SH-SY5Y (cell line): ENCODE measurements around the gene ERLEC1.

Experiments
- GATA2 ChIP-seq: IDR thresholded peaks from 2 replicates; pipeline ENCODE4 v1.6.1; 2011; ENCODE audit warnings: mild to moderate bottlenecking, low read depth, low read length
- GATA3 ChIP-seq: IDR thresholded peaks from 2 replicates; pipeline ENCODE4 v1.6.1; 2011; ENCODE audit warnings: low read depth, mild to moderate bottlenecking, low read length, moderate library complexity

- no peak for TF ChIP-seq GATA2
- no peak for TF ChIP-seq GATA3
Measured at GRCh38 chr2:53859206-53860181, 72.7 kb downstream of the ERLEC1 start, which contains the start of gene GPR75.
